Fibroblast of peridontal ligament (primary cell): Measurements from ENCODE around the gene DCAF8L2.
"Not testable (repeated sequence)": the region's sequence is repeated elsewhere in the genome, so short reads cannot be mapped to it uniquely, and the experiment has no call there.

Experiments used
- DNase-seq: peaks from one replicate; pipeline ENCODE4 v3.0.0-alpha.2; 2010; ENCODE audit errors: extremely low read depth

The DCAF8L2 gene

GRCh38 chrX:27679281-27679680 lies 89.1 kb downstream of the DCAF8L2 start:
- no peak for DNase-seq

- DNase-seq, result peak; percentile 15
Measured at GRCh38 chrX:27680726-27681125, 90.6 kb downstream of the DCAF8L2 start.

GRCh38 chrX:27683566-27684208 lies 93.5 kb downstream of the DCAF8L2 start:
- not testable (repeated sequence) for DNase-seq

GRCh38 chrX:27694667-27695066 lies 104.5 kb downstream of the DCAF8L2 start:
- DNase-seq, result no peak

GRCh38 chrX:27706526-27706925 lies 116.4 kb downstream of the DCAF8L2 start:
- no peak for DNase-seq

- DNase-seq, result no peak
Measured at GRCh38 chrX:27715610-27716009, 125.5 kb downstream of the DCAF8L2 start.

GRCh38 chrX:27728291-27728690 lies 138.1 kb downstream of the DCAF8L2 start:
- no peak for DNase-seq

GRCh38 chrX:27731962-27732361 lies 141.8 kb downstream of the DCAF8L2 start:
- no peak for DNase-seq

- no peak for DNase-seq
Measured at GRCh38 chrX:27735914-27736313, 145.8 kb downstream of the DCAF8L2 start.

- DNase-seq, result no peak
Measured at GRCh38 chrX:27740933-27741332, 150.8 kb downstream of the DCAF8L2 start.

GRCh38 chrX:27743521-27743920 lies 153.4 kb downstream of the DCAF8L2 start:
- DNase-seq, result not testable (repeated sequence)

GRCh38 chrX:27746516-27746915 lies 156.4 kb downstream of the DCAF8L2 start:
- no peak for DNase-seq

- DNase-seq, result not testable (repeated sequence)
Measured at GRCh38 chrX:27750298-27750697, 160.2 kb downstream of the DCAF8L2 start.

GRCh38 chrX:27751976-27752375 lies 161.8 kb downstream of the DCAF8L2 start:
- DNase-seq, result no peak

- DNase-seq, result no peak
Measured at GRCh38 chrX:27765718-27766117, 175.6 kb downstream of the DCAF8L2 start.

- DNase-seq, result no peak
Measured at GRCh38 chrX:27767387-27767786, 177.2 kb downstream of the DCAF8L2 start.

- DNase-seq, result no peak
Measured at GRCh38 chrX:27775984-27776383, 185.8 kb downstream of the DCAF8L2 start.

- DNase-seq, result no peak
Measured at GRCh38 chrX:27796640-27797257, 206.6 kb downstream of the DCAF8L2 start.

GRCh38 chrX:27797575-27797974 lies 207.4 kb downstream of the DCAF8L2 start:
- no peak for DNase-seq
